ENCODE results near the gene TNFRSF1B.

GRCh38 chr1:12123172-12123571 is 43.6 kb upstream of the TNFRSF1B start:
- TF ChIP-seq POLR2AphosphoS5 (IDR thresholded peaks at IDR 0.05; ENCODE audit: low read depth, low read length) (no peak), POLR2A (IDR thresholded peaks at IDR 0.05; ENCODE audit: borderline replicate concordance, extremely low read depth, insufficient read depth, insufficient read length) (no peak), MAX (IDR thresholded peaks at IDR 0.05) (no peak)
